GM13976 (cell line): ENCODE measurements around the gene DOK4.

ENCODE experiments used
- DNase-seq: peaks from one replicate; pipeline ENCODE4 v3.0.0; 2012; ENCODE audit warnings: low spot score
- CTCF ChIP-seq: IDR thresholded peaks from 2 replicates; pipeline ENCODE4 v1.5.1; 2012; ENCODE audit warnings: borderline replicate concordance, mild to moderate bottlenecking; ENCODE audit not compliant: insufficient read depth; ENCODE audit errors: extremely low read depth, missing control alignments, control extremely low read depth
- in situ Hi-C: fragments of 300-500 bp; cut with MboI; formaldehyde crosslinking; loops from one replicate; pipeline ENCODE4 v1.12.0; 2022; ENCODE audit warnings: low sequenced_read_pairs, mixed read lengths, inconsistent platforms; ENCODE audit not compliant: unreplicated experiment

The DOK4 gene

DNA sequence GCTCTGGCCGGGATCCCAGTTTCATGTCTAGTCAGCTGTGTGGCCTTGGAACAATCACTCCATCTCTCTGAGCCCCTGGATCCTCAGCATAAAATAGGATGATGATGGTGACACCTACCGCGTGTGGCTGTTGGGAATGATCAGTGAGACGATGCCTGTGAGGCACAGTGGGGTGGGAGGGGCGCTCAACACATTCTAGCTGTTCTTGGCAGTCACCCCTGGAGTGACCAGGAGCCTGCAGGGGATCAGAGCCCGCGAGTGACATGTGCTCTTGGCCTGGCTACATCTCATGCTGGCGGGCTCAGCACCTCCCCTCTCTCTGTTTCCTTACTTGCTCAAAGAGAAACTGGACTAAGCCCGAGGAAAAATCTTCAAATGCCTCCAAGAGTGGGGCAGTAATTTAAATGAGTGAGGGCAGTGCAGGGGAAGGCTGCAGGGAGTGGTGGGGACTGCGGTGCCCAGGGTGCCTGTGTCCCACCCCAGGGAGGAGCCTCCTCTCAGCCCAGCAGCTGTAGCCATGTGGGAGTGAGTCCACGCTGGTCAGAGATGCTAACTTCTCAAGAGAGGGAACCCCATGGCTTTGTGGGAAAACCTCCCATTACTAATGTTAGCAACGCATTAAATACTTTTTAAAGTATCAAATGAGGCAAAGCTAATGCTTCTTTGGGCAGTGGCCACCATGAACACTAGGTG lies 23.1 kb upstream of the DOK4 start:
- TF ChIP-seq CTCF: no peak
- DNase-seq: no peak
- in situ Hi-C loops: no loop called here

- in situ Hi-C loops: no loop called here
- no peak for TF ChIP-seq CTCF
- DNase-seq: no peak
Observed at GRCh38 chr16:57508035-57508425, 21.7 kb upstream of the DOK4 start.

DNA sequence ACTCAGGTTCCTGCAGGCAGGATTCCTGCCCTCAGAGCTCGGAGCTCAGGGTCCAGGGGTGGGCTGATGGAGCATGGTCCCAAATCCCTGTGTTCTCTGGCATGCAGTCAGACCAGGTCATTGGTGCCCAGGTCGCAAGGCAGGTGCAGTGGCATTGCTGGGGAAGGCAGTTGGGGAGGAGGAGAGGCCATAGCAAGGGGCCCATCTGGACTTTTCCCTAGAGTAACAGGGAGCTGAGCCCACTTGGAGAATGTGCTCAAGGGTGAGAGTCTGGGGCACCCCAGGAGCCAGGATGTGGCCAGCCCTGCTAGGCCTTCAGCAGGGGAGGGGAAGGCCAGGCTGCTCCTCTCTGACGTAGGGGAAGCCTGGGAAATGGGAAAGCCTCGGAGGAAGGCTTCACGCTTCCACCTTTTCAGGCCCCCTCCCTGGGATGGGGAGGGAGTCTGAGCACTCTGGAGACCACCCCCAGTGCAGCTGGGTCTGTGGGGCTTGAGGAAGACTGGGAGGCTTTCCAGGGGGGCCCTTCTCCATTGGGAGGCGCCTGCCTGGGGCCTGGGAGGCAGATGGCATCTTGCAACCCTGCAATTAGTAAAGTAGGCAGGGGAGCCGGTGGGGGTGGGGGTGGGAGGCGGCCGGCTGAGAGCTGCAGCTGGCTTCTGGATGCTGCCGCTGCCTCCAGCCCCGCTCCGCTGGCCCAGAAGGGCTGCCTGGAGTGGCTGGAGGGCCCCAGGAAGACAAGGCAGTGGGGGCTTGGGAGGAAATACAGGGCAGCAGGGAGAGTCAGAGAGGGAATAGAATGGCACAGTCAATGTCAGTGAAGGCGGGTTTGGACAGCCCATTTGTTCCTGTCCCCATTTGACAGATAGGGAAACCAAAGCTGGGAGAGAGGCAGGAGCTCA lies 21.1 kb upstream of the DOK4 start:
- TF ChIP-seq CTCF: no peak
- in situ Hi-C loops: no loop called here
- DNase-seq: no peak

GRCh38 chr16:57505169-57505568 lies 18.9 kb upstream of the DOK4 start:
- in situ Hi-C loops: no loop called here

GRCh38 chr16:57504491-57504890 lies 18.2 kb upstream of the DOK4 start:
- no peak for TF ChIP-seq CTCF
- DNase-seq: no peak
- in situ Hi-C loops: no loop called here

More at GRCh38 chr16:57505169-57505568, 18.9 kb upstream of the DOK4 start:
- TF ChIP-seq CTCF: no peak
- DNase-seq: no peak

DNA sequence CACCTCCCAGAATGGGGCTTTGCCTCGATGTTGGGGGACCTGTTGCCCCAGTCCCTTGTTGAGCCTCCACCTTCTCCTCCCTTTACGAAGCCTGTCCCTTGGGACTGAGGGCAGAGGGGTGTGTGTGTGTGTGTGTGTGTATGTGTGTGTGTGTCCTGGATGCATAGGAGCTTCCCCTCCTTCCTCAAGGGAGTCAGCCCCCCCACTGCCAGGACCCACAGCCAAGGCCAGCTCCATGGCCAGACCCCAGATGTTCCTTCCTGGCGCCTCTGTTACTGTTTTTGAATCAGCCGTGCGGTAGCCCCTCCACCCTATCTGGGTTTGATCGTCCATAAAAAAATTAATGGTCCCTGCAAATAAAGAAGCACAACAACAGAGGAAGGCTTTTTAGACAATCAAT lies 17.7 kb upstream of the DOK4 start:
- in situ Hi-C loops: no loop called here

More for the DNA sequence above, 17.7 kb upstream of the DOK4 start:
- DNase-seq: no peak
- TF ChIP-seq CTCF: no peak
